GM12878 (cell line): Measurements from ENCODE around the gene CUL9.

ENCODE experiments used
- BMI1 ChIP-seq: fragments of 450-650 bp; IDR thresholded peaks from 2 replicates; pipeline ENCODE4 v1.6.1; 2016; ENCODE audit warnings: mild to moderate bottlenecking, moderate library complexity, borderline replicate concordance
- CHD4 ChIP-seq: fragments of 200-600 bp; sonication (generic); IDR thresholded peaks from 2 replicates; pipeline ENCODE4 v1.6.1; 2016; ENCODE audit warnings: mild to moderate bottlenecking

- no peak for TF ChIP-seq CHD4
- TF ChIP-seq BMI1, result no peak
Observed at GRCh38 chr6:43262000-43262779, 80.2 kb downstream of the CUL9 start.
